Endothelial cell of umbilical vein (primary cell): ENCODE measurements around the gene C1orf115.

Experiments used
- CTCF ChIP-seq, 2 donors: IDR thresholded peaks; 1 replicate in 1 of 2; 2 replicates in 1 of 2; pipeline ENCODE4 v1.5.1; 2011; ENCODE audit warnings: low read length in 2 of 2, mild to moderate bottlenecking in 2 of 2, moderate library complexity in 2 of 2, control low read depth in 1 of 2, inconsistent platforms in 1 of 2, low read depth in 1 of 2; ENCODE audit not compliant: insufficient read depth in 1 of 2; ENCODE audit errors: extremely low read depth in 1 of 2
- EZH2 ChIP-seq: IDR thresholded peaks from 2 replicates; pipeline ENCODE4 v1.6.1; 2012; ENCODE audit warnings: borderline replicate concordance, low read depth, mild to moderate bottlenecking, moderate library complexity, low read length, inconsistent platforms; ENCODE audit not compliant: severe bottlenecking
- GATA2 ChIP-seq: IDR thresholded peaks from 2 replicates; pipeline ENCODE4 v1.7.0; 2011; ENCODE audit warnings: low read depth, mild to moderate bottlenecking, moderate library complexity, mixed read lengths, low read length; ENCODE audit not compliant: insufficient read length, insufficient read depth
- JUN ChIP-seq: IDR thresholded peaks from 2 replicates; pipeline ENCODE4 v1.6.1; 2011; ENCODE audit warnings: borderline replicate concordance, low read depth; ENCODE audit not compliant: insufficient read length, insufficient read depth
- MAX ChIP-seq: IDR thresholded peaks from 2 replicates; pipeline ENCODE4 v1.6.1; 2011; ENCODE audit not compliant: insufficient read depth, insufficient read length
- POLR2A ChIP-seq: IDR thresholded peaks from 2 replicates; pipeline ENCODE4 v1.6.1; 2012; ENCODE audit warnings: low read depth, mild to moderate bottlenecking, control low read depth, low read length
- POLR2AphosphoS5 ChIP-seq: IDR thresholded peaks from 2 replicates; pipeline ENCODE4 v1.6.1; 2012; ENCODE audit warnings: low read depth, mild to moderate bottlenecking, control low read depth, low read length, moderate library complexity; ENCODE audit not compliant: insufficient read depth

GRCh38 chr1:220690140-220691052, at the start of gene C1orf115:
- TF ChIP-seq CTCF (IDR thresholded peaks at IDR 0.05; ENCODE audit: extremely low read depth in 1 of 2, insufficient read depth in 1 of 2, low read depth in 1 of 2, low read length in 2 of 2) (peak; percentile 99), EZH2 (no peak), POLR2A (peak; percentile 54), JUN (no peak), POLR2AphosphoS5 (peak; percentile 42), GATA2 (no peak), MAX (no peak)
